ENCODE data around the gene TSPAN18. TPM values are rescaled to one million over a fixed set of nuclear protein-coding genes. Genes with fewer than 3 reads are reported as not detected.

Gene TSPAN18
- total and polyA plus RNA-seq, 2 of the 8 experiments (the other 6 are each of a cell fraction or from before 2014, with no cell fraction given), result 5.2 to 10.2 TPM

- 90% methylated on average over 2 of the region's 2 CpGs; no CpG with 5 or more reads in 1 of the 2 experiments for WGBS, 2 experiments (ENCODE audit: extremely low coverage in 1 of 2, insufficient coverage in 1 of 2, insufficient read length in 1 of 2, insufficient replicate concordance in 2 of 2, low coverage in 1 of 2, low lambda C conversion rate in 2 of 2, missing lambda C conversion rate in 1 of 2)
- no peak overlapping the region for H3K4me2 ChIP-seq (ENCODE audit: insufficient read depth in 1 of 2, low read depth in 2 of 2, low read length in 2 of 2)
- H3K9ac ChIP-seq (replicated peaks in 1 of 4; ENCODE audit: extremely low read depth in 1 of 4, low read depth in 3 of 4, low read length in 3 of 4), result no peak overlapping the region
- no peak overlapping the region for H3K14ac ChIP-seq (ENCODE audit: insufficient read length)
- no peak overlapping the region for H2AK5ac ChIP-seq (ENCODE audit: low read depth, low read length)
- H2AFZ ChIP-seq (ENCODE audit: low read length), result no peak overlapping the region
- no peak overlapping the region for H3K23ac ChIP-seq (ENCODE audit: insufficient read length)
- H3K4ac ChIP-seq (replicated peaks; ENCODE audit: insufficient read length, low read depth, low read length), result no peak overlapping the region
- H3K4me1 ChIP-seq (replicated peaks in 1 of 4; ENCODE audit: control insufficient read depth in 3 of 4, insufficient read depth in 4 of 4, low read length in 3 of 4), result no peaks in the 10 kb centered on the region; a peak in 2 of 7 replicates
- no peak overlapping the region; the same call in 1 of the 2 replicates for H2BK5ac ChIP-seq (ENCODE audit: low read depth, low read length)
- no peaks in the 10 kb centered on the region for H3K79me2 ChIP-seq (ENCODE audit: control insufficient read depth in 1 of 2, insufficient read depth in 2 of 2, low read length in 2 of 2)
- peaks cover 6 to 7% of the 10 kb centered on the region in 2 experiments; a peak in 2 of 4 replicates for H3K9me3 ChIP-seq (ENCODE audit: insufficient read depth in 2 of 2, low read depth in 1 of 2, low read length in 1 of 2)
- no peaks in the 10 kb centered on the region for H3K36me3 ChIP-seq (ENCODE audit: control insufficient read depth in 2 of 4, insufficient read depth in 4 of 4, low read length in 3 of 4)
- no peak overlapping the region for H2BK20ac ChIP-seq (ENCODE audit: low read length)
- no peaks in the 10 kb centered on the region; a peak in 1 of 7 replicates for H3K27me3 ChIP-seq (replicated peaks in 1 of 4; ENCODE audit: control insufficient read depth in 3 of 4, extremely low read depth in 1 of 4, insufficient read depth in 3 of 4, low read length in 3 of 4)
- no peak for FAIRE-seq
- H4K8ac ChIP-seq (ENCODE audit: extremely low read depth, insufficient read depth, low read length), result no peak overlapping the region; the same call in 1 of the 2 replicates
- CTCF ChIA-PET (ENCODE audit: partially characterized antibody), result no interaction called here
- H2BK120ac ChIP-seq (replicated peaks; ENCODE audit: low read depth, low read length), result no peak overlapping the region
- no peak overlapping the region for H2BK15ac ChIP-seq (ENCODE audit: low read length)
- no peak overlapping the region for H3K56ac ChIP-seq (replicated peaks; ENCODE audit: insufficient read length, low read depth, low read length)
- no peak overlapping the region for H4K91ac ChIP-seq (replicated peaks; ENCODE audit: insufficient read length, low read length)
- H3K79me1 ChIP-seq (ENCODE audit: low read depth, low read length), result no peaks in the 10 kb centered on the region
- TF ChIP-seq ATF2 (IDR thresholded peaks at IDR 0.05; ENCODE audit: low read length) (no peak), E2F6 (IDR thresholded peaks at IDR 0.05) (no peak), KDM1A (IDR thresholded peaks at IDR 0.05; ENCODE audit: borderline replicate concordance, low read length) (no peak), TAF1 (IDR thresholded peaks at IDR 0.05; ENCODE audit: low read depth, low read length) (no peak), CBX8 (IDR thresholded peaks at IDR 0.05; ENCODE audit: borderline replicate concordance, low read depth, low read length) (no peak), MAX (IDR thresholded peaks at IDR 0.05) (no peak), ASH2L (IDR thresholded peaks at IDR 0.05; ENCODE audit: low read length) (no peak), TAF7 (optimal IDR thresholded peaks at IDR 0.05; ENCODE audit: borderline replicate concordance, low read depth, low read length) (no peak)
- no peaks in the 10 kb centered on the region for H4K20me1 ChIP-seq (replicated peaks in 1 of 2; ENCODE audit: control insufficient read depth in 1 of 2, insufficient read depth in 2 of 2, low read length in 2 of 2)
- POLR2A ChIA-PET (ENCODE audit: partially characterized antibody), result interaction anchor here (1.0 kb wide), 1 partner anchor 9 kb away, joined by 3 read pairs; no protein-coding TSS in a partner anchor
- no peak overlapping the region for H3K4me3 ChIP-seq (ENCODE audit: extremely low read depth in 1 of 4, insufficient read depth in 2 of 4, low read depth in 3 of 4, low read length in 4 of 4)
- no peaks in the 10 kb centered on the region for H3K23me2 ChIP-seq (ENCODE audit: low read depth, low read length)
- no peak overlapping the region for H3K27ac ChIP-seq (ENCODE audit: low read depth, low read length)
- no peak overlapping the region for H3K18ac ChIP-seq (ENCODE audit: extremely low read depth, low read length)
- DNase-seq (ENCODE audit: low read depth in 1 of 2, low spot score in 2 of 2), result no peak
- 0 out of 2 replicates have a peak overlapping the region, but pooled peaks have one; percentile 50 for H2BK12ac ChIP-seq (ENCODE audit: low read depth, low read length)
- H4K5ac ChIP-seq (ENCODE audit: insufficient read length, low read depth, low read length), result no peak overlapping the region
Observed at GRCh38 chr11:44701276-44701675, 25.5 kb upstream of the TSPAN18 start.
